OCI-LY7 (cell line): ENCODE measurements around the gene GLYR1. TPM values are rescaled to one million over a fixed set of nuclear protein-coding genes. Genes with fewer than 3 reads are reported as not detected.

ENCODE experiments used
- BruUV-seq: library from RNA; stranded (reverse); fragments of 400-500 nt; replicated peaks from 2 replicates; lab custom pipeline; 2021; lab: Mats Ljungman, UMichigan
- CTCF ChIA-PET: fragments of 300-600 bp; sonication (Branson Sonifier 250); formaldehyde crosslinking; loops from one replicate; lab custom pipeline; 2022; ENCODE audit warnings: antibody characterized with exemption; ENCODE audit not compliant: unreplicated experiment; lab: Charles Lee
- POLR2A ChIA-PET: fragments of 300-600 bp; sonication (Branson Sonifier 250); formaldehyde crosslinking; loops from one replicate; lab custom pipeline; 2022; ENCODE audit warnings: antibody characterized with exemption; lab: Charles Lee
- DNase-seq: peaks from one replicate; pipeline ENCODE4 v3.0.0-alpha.2; 2015; ENCODE audit warnings: low spot score
- H2AFZ ChIP-seq: fragments of 200-600 bp; sonication (generic), shearing (Covaris generic); 2 replicates; pipeline ENCODE4 v1.6.1; 2014; ENCODE audit warnings: mild to moderate bottlenecking, antibody characterized with exemption, low read length, moderate library complexity
- H3K27ac ChIP-seq: fragments of 200-600 bp; sonication (generic); 2 replicates; pipeline ENCODE4 v1.5.1; 2014; ENCODE audit warnings: mixed run types, low read depth, mild to moderate bottlenecking, moderate library complexity, low read length, inconsistent platforms; ENCODE audit not compliant: poor library complexity, severe bottlenecking
- H3K36me3 ChIP-seq: fragments of 200-600 bp; sonication (generic); 2 replicates; pipeline ENCODE4 v1.6.1; 2014; ENCODE audit warnings: mild to moderate bottlenecking, antibody characterized with exemption, low read length, moderate library complexity, mixed read lengths; ENCODE audit not compliant: insufficient read depth
- H3K4me1 ChIP-seq: fragments of 200-600 bp; sonication (generic); 2 replicates; pipeline ENCODE4 v1.5.1; 2014; ENCODE audit warnings: mild to moderate bottlenecking, low read length; ENCODE audit not compliant: insufficient read depth, poor library complexity, severe bottlenecking
- H3K4me2 ChIP-seq: fragments of 200-600 bp; sonication (generic); 2 replicates; pipeline ENCODE4 v1.6.1; 2014; ENCODE audit warnings: mild to moderate bottlenecking, low read length
- H3K4me3 ChIP-seq: fragments of 200-600 bp; sonication (generic); 2 replicates; pipeline ENCODE4 v1.5.1; 2014; ENCODE audit warnings: mild to moderate bottlenecking, low read depth, low read length; ENCODE audit not compliant: poor library complexity, severe bottlenecking
- H3K79me2 ChIP-seq: fragments of 200-600 bp; sonication (generic); 2 replicates; pipeline ENCODE4 v1.6.1; 2016; ENCODE audit warnings: low read depth, mild to moderate bottlenecking, low read length, moderate library complexity, mixed read lengths; ENCODE audit not compliant: insufficient read depth
- H3K9me2 ChIP-seq: fragments of 200-600 bp; sonication (generic); 2 replicates; pipeline ENCODE4 v1.6.1; 2016; ENCODE audit warnings: mild to moderate bottlenecking, low read length, mixed read lengths; ENCODE audit not compliant: insufficient read depth
- H3K9me3 ChIP-seq: fragments of 200-600 bp; sonication (generic); 2 replicates; pipeline ENCODE4 v1.6.1; 2014; ENCODE audit warnings: mild to moderate bottlenecking, mixed run types, low read length, mixed read lengths
- H4K20me1 ChIP-seq: fragments of 200-600 bp; sonication (generic); 2 replicates; pipeline ENCODE4 v1.6.1; 2014; ENCODE audit warnings: mild to moderate bottlenecking, antibody characterized with exemption, low read length, moderate library complexity, mixed read lengths; ENCODE audit not compliant: insufficient read depth
- EZH2phosphoT487 ChIP-seq: fragments of 200-600 bp; sonication (generic); IDR thresholded peaks from 2 replicates; pipeline ENCODE4 v1.6.1; 2018; ENCODE audit warnings: low read depth, borderline replicate concordance, mild to moderate bottlenecking, mixed run types, antibody characterized with exemption, low read length, moderate library complexity, mixed read lengths
- intact Hi-C: fragments of 100-400 bp; cut with micrococcal nuclease; formaldehyde crosslinking; loops from one replicate; pipeline ENCODE4 v1.10.0; 2022; ENCODE audit not compliant: unreplicated experiment
- total RNA-seq, 2 experiments: library from RNA; depleted of rRNA in 1 of 2; stranded (reverse); fragments of >200 nt in 1 of 2; shearing (Covaris generic) in 1 of 2; gene quantifications; 2 replicates each; pipeline ENCODE4 v1.2.3, GENCODE V29; 2014 to 2022
- TF ChIP-seq, protein P1 (sequence below): fragments of 200-600 bp; sonication (generic); conservative IDR thresholded peaks from 2 replicates; pipeline ENCODE4 v1.5.1; 2014; ENCODE audit warnings: mild to moderate bottlenecking, antibody characterized with exemption, low read length, moderate library complexity, mixed read lengths

GLYR1 gene
- total RNA-seq, 2 experiments from 2014 or later: 48.4 to 113 TPM

GRCh38 chr16:4765511-4766474 is 81.3 kb downstream of the GLYR1 start:
- Histone ChIP-seq H3K9me2 (no peaks in the 10 kb centered on the region), H3K36me3 (peaks cover 35% of the 10 kb centered on the region), H3K9me3 (no peaks in the 10 kb centered on the region), H3K4me3 (peak overlapping the region; percentile 87), H4K20me1 (no peaks in the 10 kb centered on the region), H3K4me2 (peak overlapping the region; percentile 96), H3K27ac (peak overlapping the region; percentile 21), H2AFZ (no peak overlapping the region; the same call in 1 of the 2 replicates), H3K4me1 (peaks cover 30% of the 10 kb centered on the region), H3K79me2 (peaks cover 12% of the 10 kb centered on the region; the same call in 1 of the 2 replicates)
- DNase-seq: no peak
- POLR2A ChIA-PET: interaction anchor here (0.5 kb wide), 1 partner anchor 305 kb away, joined by 4 read pairs; no protein-coding TSS in a partner anchor
- no TSS peak for BruUV-seq
- TF ChIP-seq, protein P1, sequence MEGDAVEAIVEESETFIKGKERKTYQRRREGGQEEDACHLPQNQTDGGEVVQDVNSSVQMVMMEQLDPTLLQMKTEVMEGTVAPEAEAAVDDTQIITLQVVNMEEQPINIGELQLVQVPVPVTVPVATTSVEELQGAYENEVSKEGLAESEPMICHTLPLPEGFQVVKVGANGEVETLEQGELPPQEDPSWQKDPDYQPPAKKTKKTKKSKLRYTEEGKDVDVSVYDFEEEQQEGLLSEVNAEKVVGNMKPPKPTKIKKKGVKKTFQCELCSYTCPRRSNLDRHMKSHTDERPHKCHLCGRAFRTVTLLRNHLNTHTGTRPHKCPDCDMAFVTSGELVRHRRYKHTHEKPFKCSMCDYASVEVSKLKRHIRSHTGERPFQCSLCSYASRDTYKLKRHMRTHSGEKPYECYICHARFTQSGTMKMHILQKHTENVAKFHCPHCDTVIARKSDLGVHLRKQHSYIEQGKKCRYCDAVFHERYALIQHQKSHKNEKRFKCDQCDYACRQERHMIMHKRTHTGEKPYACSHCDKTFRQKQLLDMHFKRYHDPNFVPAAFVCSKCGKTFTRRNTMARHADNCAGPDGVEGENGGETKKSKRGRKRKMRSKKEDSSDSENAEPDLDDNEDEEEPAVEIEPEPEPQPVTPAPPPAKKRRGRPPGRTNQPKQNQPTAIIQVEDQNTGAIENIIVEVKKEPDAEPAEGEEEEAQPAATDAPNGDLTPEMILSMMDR: no peak
- no peak for TF ChIP-seq EZH2phosphoT487
- intact Hi-C loops: loop anchor here (10.0 kb wide), 1 partner anchor 151 kb away; the partner anchor contains the start of gene UBALD1
- CTCF ChIA-PET: no interaction called here

- no peak overlapping the region for H3K4me3 ChIP-seq
- no TSS peak for BruUV-seq
- intact Hi-C loops: loop anchor here (10.0 kb wide), 1 partner anchor 149 kb away; the partner anchor contains the start of gene UBALD1
- no peak for DNase-seq
- H3K9me2 ChIP-seq: no peaks in the 10 kb centered on the region
- TF ChIP-seq, protein P1: no peak
- TF ChIP-seq EZH2phosphoT487: no peak
- CTCF ChIA-PET: no interaction called here
- H3K36me3 ChIP-seq: peaks cover 55% of the 10 kb centered on the region
- POLR2A ChIA-PET: no interaction called here
- no peak overlapping the region for H3K4me2 ChIP-seq
- H3K4me1 ChIP-seq: peaks cover 26% of the 10 kb centered on the region
- H4K20me1 ChIP-seq: no peaks in the 10 kb centered on the region
- peaks cover 12% of the 10 kb centered on the region; the same call in 1 of the 2 replicates for H3K79me2 ChIP-seq
- H3K27ac ChIP-seq: no peak overlapping the region
- no peaks in the 10 kb centered on the region for H3K9me3 ChIP-seq
- H2AFZ ChIP-seq: no peak overlapping the region
Observed at GRCh38 chr16:4763791-4764190, 83.3 kb downstream of the GLYR1 start.
